ENCODE data around the gene DLST.
A peak's percentile ranks its signal among the peaks of the same experiment; 100 is the strongest.

The DLST gene

DNA sequence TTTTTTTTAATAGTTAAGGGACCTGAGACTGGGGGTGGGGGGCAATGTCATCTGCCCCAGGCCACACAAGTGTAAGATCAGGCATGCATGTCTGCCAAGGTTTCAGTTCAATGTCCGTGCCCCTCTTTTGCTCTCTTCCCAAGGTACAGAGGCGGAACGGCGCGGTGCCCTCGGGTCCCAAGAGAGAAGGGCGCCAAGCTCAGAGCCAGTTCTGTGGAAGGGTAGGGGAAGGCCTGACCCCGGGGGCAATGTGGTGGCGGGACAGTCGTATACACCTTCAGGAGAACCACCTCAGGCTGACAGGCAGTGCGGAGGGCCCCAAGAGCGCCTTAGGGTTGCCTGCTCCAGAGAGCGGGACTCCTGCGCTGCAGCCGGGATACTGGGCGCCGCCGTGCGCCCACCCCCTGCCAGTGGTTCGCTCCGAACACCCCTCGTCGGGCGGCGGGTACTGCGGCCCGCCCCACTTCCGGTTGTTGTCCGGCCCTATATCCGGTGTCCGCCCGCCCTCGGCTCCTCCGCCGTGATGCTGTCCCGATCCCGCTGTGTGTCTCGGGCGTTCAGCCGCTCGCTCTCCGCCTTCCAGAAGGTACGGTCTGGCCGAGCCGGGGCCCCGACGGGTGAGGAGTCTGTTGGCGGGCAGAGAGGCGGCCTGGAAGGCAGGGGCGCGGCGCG, at the start of gene DLST:
DLST (plus strand) TSS at position 486 of the 672 bp plus-strand sequence; CDS start at position 524, 38 bp downstream.
- FAIRE-seq = peak; percentile 84
- DNase-seq (ENCODE audit: extremely low spot score, insufficient read length, low read depth) = peak; percentile 95

DNA sequence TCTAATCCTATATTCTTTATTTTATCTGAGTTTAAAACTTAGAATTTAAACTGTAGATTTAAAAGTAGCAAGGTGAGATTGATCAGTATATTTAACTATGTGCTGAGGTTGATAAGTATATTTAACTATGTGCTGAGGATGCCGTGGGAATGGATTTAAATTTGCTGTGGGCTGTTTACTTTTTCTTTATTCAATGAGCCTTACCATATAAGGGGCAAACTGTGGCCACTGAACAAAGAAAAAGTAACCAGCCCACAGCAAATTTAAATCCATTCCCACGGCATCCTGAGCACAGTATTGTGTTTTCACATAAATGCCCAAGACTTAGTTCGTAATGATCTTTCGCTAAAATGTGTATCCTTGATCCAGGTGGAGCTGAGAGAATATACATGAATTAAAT, 48.9 kb upstream of the DLST start:
- FAIRE-seq (no peak), DNase-seq (ENCODE audit: extremely low spot score, insufficient read length, low read depth) (no peak)

DNA sequence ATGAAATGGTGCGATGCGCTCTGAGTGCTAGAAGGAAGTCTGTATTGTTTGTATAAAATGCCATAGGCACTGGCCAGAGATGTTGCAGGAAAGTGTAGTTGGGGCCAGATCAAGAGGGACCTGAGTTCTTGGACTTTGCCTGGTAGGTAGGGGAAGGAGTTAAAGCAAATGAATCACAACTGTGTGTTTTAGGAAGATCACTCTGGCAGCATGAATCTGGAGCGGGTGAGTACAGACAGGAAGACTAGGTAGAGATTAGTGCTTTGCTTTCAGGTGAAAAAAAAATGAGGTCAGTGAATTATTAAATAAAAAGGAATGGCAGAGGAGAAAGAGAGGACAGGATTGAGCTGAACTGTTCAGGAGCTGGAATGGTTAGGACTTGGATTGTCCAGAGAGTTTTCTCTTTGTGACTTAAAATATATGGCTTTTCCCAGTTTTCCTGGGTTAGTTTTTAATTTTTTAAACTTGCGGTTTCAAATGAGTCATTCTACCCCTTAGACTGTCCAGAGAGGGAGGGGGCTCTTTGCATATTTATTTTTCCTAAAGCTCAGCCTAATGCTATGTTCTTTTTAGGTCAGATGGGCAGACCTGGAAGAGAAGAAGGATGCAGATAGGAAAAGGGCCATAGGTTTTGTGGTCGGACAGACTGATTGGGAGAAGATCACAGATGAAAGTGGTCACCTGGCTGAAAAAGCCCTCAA, 46.9 kb upstream of the DLST start:
- no peak for DNase-seq (ENCODE audit: extremely low spot score, insufficient read length, low read depth)
- FAIRE-seq = peak; percentile 15

DNA sequence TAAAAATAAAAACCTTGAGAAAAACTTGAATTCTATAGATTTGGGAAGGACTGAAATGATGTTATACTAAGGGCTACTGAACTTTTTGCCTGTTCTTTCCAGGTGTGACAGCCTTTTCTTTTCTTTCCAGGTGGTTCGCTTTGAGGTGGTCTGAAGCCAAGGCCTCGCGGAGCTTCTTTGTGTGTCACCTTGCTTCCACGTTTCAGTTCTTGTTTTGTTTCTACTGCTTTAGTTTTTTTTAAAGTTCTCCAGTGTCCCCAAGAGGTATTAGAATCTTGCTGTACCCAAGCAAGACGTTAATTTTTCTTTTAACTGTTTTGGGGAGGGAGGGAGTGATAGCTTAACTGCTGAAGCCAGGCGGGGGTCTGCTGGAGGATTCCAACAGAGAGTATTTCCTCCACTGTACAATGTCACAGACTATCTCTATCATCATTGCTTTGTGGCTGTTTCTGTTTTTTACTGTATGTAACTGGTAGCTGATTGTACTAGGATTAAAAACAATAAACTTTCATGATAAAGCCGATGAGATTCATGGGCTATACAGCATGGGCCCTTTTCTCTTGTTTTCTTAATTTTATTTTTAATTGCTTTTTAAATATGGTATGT, 46.0 kb upstream of the DLST start:
- DNase-seq (ENCODE audit: extremely low spot score, insufficient read length, low read depth) (no peak), FAIRE-seq (peak; percentile 77)

DNA sequence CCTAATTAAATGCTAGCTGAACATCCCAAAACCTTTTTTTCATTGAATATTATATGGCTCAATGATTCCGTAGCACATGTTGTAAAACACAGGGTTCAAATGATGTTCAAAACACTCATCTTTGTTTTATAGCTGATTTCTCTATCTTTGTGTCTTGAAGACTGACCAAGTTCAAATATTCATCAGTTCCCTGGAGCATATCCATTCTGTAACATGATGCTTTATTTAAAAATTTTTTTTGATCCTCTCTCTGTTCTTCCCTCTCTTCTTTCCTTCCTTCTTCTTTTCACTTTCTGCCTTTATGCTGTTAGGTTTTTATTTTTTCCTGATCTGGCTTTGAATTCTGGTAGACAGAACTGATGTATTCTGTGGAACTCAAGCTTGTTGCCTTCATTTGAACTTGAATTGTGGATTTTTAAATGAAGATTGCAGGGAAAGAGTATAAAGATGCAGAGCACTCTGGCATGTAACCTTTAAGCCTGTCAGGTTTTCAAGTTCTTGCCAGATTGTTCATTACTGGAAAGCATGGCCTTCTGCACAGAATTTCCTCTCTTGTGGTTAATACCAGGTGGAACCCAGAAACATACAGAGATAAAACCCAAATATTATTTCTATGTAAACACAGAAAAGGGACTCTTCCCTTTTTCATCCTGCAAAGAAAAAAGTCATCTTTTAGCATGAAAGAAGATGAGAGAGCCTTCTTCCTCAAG, 45.3 kb upstream of the DLST start:
- DNase-seq (ENCODE audit: extremely low spot score, insufficient read length, low read depth) (no peak), FAIRE-seq (peak; percentile 70)

DNA sequence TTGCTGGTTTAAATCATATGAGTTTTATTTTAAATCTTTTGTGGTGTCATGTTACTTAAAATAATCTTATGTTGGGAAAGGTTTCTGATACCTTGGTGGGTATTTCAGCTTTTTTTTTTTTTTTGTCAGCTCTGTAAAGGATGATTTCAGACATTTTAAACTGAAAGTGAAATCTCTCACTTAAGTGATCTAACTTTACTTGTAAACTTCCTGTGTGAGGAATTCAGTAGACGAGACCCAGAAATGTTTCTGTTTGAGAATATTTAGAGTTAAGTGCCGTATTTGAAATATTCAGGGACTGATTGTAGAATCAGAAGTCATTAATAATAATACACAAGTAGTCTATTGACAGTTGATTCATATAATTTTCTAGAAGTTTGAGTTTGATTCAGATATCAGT, 43.5 kb upstream of the DLST start:
- DNase-seq (ENCODE audit: extremely low spot score, insufficient read length, low read depth) = no peak
- peak; percentile 65 for FAIRE-seq

DNA sequence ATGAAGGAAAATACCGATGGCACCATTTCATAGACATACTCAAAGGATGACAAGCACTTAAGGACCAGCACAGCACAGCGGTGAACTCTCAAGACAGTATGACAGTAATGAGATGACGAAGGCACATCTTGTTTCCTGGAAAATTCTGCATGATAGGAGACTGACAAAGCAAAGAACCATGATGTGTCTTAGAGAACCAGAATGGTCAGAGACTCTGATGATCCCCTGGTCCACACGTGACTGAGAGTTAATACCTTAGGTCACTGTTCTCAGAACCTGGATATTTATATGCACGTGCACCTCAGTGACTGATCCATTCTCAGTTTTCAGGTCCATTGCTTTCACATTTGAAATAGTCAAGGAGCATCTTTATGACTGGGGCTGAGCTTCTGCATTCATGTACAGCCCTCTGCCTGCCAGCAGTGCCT, 41.1 kb upstream of the DLST start:
- no peak for FAIRE-seq

DNA sequence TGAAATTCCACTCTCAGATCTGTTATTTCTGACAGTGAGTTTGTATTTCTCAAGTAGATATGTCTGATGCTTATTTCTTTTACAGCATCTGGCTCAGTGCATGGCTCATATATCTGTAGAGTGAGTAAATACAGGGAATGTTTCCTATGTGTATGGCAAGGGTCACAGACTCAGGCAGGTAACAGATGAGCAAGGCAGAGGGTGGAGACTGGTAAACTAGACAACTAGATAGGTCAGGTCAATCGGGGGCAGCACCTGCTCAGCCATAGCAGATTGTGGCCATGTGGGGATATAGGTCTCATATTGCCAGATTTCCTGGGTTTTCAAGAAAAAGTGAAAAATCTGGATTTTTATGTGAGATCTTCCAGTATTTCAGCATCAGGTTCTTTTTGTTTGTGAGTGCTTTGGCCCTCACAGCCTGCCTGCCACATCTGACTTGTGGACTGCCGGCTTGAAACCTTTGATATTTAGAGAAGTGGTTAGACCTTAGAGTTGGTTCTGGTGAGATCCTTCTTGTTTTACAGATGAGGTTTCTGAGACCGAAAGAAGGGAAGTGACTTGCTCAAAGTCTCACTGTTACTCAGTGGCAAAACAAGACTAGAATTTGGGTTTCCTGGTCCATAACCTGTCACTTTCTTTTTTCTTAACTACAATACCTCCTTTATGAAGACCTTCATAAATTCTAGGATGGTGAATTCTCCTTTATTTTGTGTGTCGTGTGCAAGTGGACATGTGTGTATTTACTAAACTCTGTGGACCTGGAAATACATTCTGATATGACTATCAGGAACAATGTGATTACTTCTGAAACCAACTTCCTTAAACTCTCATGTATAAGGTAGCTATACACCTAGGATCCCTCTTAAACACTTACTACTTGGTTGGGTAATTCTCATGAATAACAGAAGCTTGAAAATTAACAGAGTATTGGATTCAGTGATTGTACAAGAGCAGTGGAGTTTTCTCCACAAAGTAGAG, 40.2 kb upstream of the DLST start:
- peak; percentile 97 for FAIRE-seq
- DNase-seq (ENCODE audit: extremely low spot score, insufficient read length, low read depth) = peak; percentile 28

More for the DNA sequence above, 41.1 kb upstream of the DLST start:
- DNase-seq (ENCODE audit: extremely low spot score, insufficient read length, low read depth) = no peak

DNA sequence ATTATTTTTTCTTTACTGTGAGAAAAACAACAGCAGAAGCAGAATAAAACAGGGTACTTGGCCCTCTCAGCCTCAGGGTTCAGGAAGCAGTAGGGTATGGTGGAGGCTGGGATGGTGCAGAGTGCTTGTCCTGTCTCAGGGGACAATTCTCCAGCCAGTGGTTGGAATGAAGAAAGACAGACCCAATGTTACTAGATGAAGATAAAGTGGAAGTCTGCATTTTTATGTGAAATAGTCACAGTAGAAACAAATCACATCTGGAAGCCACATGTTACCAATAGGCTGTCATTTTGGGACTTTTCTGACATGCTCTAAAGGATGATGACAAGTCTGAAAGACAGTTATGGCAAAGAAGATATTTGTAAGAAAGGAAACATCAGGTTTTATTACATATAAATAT, 38.1 kb upstream of the DLST start:
- no peak for FAIRE-seq
- no peak for DNase-seq (ENCODE audit: extremely low spot score, insufficient read length, low read depth)

DNA sequence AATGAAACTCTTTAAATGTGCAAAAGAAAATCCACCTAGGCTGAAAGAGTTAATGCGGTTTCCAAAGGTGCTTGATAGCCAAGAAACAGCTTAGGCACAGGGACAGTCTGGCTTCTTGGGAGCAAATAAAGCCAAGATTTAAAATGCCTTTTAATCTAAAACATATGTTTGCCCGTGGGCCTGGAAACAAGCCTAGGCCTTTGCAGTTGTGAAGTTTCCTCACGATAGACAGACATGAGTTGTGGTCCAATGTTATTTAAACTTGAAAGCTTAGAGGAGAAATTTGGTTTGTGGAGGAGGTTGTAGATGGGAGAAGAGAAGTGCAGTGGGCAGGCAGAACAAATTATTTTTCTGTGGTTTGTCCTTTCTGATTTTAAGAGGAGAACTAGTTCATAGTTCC, 35.5 kb upstream of the DLST start:
- DNase-seq (ENCODE audit: extremely low spot score, insufficient read length, low read depth) (no peak), FAIRE-seq (no peak)

DNA sequence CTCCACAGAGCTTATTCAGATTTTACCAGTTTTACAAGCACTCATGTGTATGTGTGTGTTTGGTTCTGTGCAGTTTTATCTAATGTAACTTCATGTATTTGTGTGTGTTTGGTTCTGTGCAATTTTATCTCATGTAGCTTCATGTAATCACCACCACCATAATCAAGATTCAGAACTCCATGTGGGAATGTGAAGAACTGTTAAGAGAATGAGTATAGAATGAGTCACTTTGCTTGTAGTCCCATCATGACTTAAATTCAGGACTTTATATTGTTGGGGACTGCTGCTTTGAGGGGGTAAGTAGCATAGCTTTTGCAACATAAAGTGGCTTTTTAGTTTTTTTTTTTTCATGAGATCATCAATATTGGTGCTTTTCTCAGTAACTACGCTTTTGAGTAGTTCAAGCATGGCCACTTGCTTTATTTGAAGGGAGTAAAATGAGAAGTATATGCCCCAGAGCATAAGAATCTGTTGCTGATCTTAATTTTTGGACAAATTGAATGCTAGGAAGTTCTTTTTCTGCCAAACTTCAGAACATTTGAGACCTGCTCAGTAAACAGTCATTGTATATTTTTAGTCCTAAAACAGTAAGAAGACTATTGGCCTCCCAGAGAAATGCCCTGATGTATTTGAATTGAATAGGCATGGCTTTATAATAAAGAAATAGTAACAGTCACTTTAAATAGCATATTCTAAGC, 34.6 kb upstream of the DLST start:
- FAIRE-seq (no peak), DNase-seq (ENCODE audit: extremely low spot score, insufficient read length, low read depth) (no peak)

DNA sequence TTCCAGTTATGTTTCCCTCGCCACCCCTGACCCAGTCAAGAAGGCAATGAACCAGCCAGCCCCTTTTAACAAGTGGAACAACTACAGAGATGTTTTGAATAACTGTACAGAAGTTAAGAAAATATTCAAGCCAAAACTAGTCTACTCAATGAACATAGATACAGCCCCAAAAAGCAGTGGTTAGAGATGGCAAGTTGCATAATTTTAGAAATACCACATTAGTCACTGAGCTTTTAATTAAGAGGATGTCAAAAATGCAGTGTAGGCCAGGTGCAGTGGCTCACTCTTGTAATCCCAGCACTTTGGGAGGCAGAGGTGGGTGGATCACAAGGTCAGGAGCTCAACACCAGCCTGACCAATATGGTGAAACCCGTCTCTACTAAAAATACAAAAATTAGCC, 32.9 kb upstream of the DLST start:
- DNase-seq (ENCODE audit: extremely low spot score, insufficient read length, low read depth) = no peak

DNA sequence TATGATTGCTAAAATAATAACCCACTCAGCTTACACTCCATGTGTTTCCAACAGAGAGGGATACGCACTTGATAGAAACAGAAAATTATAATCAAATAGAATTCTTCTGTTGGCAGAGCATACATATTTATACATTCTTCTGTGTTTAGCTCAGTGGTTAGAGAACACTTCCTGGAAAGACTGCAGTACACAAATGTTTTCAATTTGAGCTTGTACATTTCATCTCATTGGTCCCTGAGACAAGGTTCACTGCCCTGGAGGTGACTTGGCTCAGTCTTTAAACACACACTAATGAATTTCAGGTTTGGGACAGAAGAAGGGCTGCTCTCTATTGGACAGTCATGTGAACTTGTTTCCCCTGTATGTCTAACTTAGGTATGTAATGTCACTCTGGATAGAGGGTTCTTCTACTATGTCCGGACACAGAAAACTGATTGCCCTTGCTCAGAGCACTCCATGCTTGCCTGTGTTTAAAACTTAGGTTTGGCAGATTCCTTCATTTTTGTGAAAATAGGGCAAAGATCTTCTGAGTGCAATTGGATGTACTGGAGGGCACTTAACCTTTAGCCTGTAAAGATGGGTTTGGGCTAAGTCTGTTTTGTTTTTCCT, 28.7 kb upstream of the DLST start:
- FAIRE-seq (no peak), DNase-seq (ENCODE audit: extremely low spot score, insufficient read length, low read depth) (no peak)

More for the DNA sequence above, 32.9 kb upstream of the DLST start:
- no peak for FAIRE-seq

DNA sequence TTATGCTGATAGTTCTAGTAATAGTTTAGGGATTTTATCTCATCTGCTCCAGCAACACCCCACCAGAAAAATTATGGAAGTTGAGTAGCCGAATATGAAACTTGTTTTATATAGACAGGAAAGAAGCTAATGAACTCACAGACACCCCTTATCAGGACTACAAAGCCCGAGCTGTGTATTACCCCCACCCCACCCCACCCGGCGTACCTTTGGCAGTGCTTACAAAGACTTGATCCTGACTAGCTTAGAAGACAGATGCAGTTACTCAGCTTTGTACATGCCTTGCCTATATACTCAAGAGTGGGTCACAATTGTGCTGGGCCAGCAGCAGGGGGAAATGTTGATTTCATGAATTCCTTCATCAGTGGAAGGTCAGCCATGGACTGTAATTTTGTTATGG, 28.1 kb upstream of the DLST start:
- FAIRE-seq (no peak), DNase-seq (ENCODE audit: extremely low spot score, insufficient read length, low read depth) (no peak)

DNA sequence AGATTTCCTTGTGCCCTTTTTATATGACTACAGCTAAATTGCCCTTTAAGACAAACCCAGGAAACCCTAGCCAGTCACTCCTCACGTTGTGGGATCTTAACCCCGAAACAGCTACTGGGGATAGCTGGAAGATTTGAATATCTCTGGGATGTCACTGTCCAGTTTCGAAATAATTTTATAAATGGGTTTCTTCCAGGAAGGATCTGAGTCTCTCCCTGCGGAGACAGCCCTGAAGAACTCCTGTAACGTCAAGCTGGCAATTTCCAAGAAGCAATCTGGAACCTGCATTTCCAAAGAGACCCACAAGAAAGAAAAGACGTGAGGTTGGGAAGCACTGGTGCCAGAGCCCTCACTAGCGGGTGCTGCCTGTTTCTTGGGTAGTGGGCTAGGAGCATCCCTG, 26.7 kb upstream of the DLST start:
- DNase-seq (ENCODE audit: extremely low spot score, insufficient read length, low read depth) = no peak
- no peak for FAIRE-seq

DNA sequence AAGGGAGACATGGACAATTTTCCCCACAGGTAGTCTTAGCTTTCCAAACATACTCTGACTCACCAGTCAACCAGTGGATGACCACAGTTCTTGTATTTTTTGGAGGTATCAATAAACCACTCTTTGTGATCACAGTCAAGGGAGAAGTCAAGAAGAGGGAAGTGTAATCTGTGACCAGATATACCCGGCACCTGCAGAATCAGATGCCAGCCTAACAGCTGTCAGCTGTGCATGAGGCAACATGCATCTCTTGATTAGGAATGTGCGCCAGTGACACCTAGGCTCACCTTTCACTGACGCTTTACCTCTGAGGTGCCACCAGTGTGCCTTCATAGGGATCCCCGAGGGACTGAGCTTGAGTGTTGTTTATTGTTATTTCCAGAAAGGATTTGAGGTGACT, 25.8 kb upstream of the DLST start:
- FAIRE-seq (no peak), DNase-seq (ENCODE audit: extremely low spot score, insufficient read length, low read depth) (no peak)

DNA sequence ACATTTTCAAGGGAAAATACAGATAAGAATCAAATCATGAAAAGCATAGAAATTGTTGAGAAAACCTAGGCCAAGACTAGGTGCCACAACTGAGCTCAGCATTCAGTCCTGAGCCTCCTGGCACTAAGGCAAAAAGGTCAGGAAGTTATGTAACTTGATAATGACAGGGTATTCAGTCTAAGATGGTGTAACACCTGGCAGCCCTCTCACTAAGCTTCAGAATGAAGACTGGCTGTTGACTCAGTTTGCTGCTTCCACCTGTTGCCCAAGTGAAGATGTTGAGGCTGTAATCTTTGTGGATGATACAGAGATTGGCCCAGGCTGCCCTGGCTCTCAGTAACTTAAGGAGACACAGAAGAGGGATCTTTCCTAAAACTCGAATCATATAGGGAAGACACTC, 25.4 kb upstream of the DLST start:
- DNase-seq (ENCODE audit: extremely low spot score, insufficient read length, low read depth) = no peak
- no peak for FAIRE-seq

DNA sequence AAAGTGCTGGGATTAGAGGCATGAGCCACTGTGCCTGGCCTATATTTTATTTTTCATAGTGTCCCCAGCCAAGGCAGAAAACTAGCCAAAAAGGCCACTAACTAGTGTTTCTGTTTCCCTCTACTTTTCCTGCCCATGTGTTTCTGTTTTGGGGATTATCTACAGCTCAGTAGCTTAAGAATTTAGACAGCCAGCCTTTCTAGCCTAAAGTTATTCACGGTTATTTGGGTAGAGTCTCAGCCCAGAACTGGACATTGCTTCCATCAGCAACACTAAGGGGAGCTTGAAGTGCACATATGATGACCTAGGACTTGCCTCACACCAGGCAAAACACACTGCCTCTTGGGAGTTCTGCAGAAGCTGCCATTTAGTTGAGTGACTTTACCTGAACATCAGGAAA, 23.7 kb upstream of the DLST start:
- DNase-seq (ENCODE audit: extremely low spot score, insufficient read length, low read depth) (no peak), FAIRE-seq (no peak)

All from GM18507 (cell line).